Fibroblast of mammary gland (primary cell): ENCODE data around the gene PSMD6.

ENCODE experiments used
- DNase-seq: peaks from one replicate; pipeline ENCODE4 v3.0.0-alpha.2; 2010; ENCODE audit warnings: low read depth
- H3K4me3 ChIP-seq: 2 replicates; pipeline ENCODE4 v1.5.1; 2011; ENCODE audit warnings: low read depth, mild to moderate bottlenecking, low read length, moderate library complexity; ENCODE audit not compliant: control insufficient read depth
- CTCF ChIP-seq: conservative IDR thresholded peaks from 2 replicates; pipeline ENCODE4 v1.5.1; 2011; ENCODE audit warnings: low read depth, low read length, inconsistent platforms; ENCODE audit not compliant: control insufficient read depth, insufficient read depth

PSMD6 gene

GRCh38 chr3:64027658-64028057, 4.4 kb upstream of the PSMD6 start:
- no peak for DNase-seq
- no peak for TF ChIP-seq CTCF
- no peak overlapping the region for H3K4me3 ChIP-seq

GRCh38 chr3:64026346-64026745, 3.1 kb upstream of the PSMD6 start:
- no peak for DNase-seq
- no peak overlapping the region for H3K4me3 ChIP-seq
- no peak for TF ChIP-seq CTCF

- H3K4me3 ChIP-seq = no peak overlapping the region
- no peak for TF ChIP-seq CTCF
- peak; percentile 50 for DNase-seq
Observed at GRCh38 chr3:64023861-64024223, 548 bp upstream of the PSMD6 start.

- no peak for TF ChIP-seq CTCF
- DNase-seq = peak; percentile 26
- H3K4me3 ChIP-seq = peak overlapping the region; percentile 95
Observed at GRCh38 chr3:64022451-64023186, 675 bp downstream of the PSMD6 start.

GRCh38 chr3:64021922-64022321, 1.4 kb downstream of the PSMD6 start:
- DNase-seq = no peak
- TF ChIP-seq CTCF = no peak
- H3K4me3 ChIP-seq = peak overlapping the region; percentile 95

GRCh38 chr3:64019879-64020278, 3.4 kb downstream of the PSMD6 start:
- TF ChIP-seq CTCF = no peak
- no peak overlapping the region for H3K4me3 ChIP-seq
- no peak for DNase-seq

- peak; percentile 17 for DNase-seq
- H3K4me3 ChIP-seq = no peak overlapping the region
- no peak for TF ChIP-seq CTCF
Observed at GRCh38 chr3:64019271-64019670, 4.0 kb downstream of the PSMD6 start.
